ENCODE measurements around the gene HOTAIR.
A peak's percentile ranks its signal among the peaks of the same experiment; 100 is the strongest.

The HOTAIR gene

GRCh38 chr12:53959314-53959713 lies 15.4 kb downstream of the HOTAIR start:
- no peak for DNase-seq (ENCODE audit: low spot score)

DNA sequence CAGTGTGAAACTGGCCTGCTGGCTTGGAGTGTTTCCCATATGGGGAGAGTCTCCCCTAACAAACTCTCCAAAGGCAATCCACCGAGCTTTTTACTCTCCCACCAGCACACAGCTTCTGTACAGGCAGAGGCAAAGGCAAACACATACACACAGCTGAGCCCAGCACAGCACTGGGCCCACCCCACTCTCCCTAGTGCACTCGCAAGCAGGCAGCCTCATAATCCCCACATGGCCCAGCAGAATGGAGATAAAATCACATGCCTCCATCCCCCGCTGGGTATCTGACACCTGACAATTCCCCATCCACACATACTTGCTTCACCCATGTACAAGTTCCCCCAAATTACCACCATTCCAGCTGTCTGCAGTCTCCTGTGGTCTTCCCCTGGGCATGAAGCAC lies 16.6 kb downstream of the HOTAIR start:
- no peak for DNase-seq (ENCODE audit: low spot score)

GRCh38 chr12:53956914-53957536 lies 17.7 kb downstream of the HOTAIR start:
- DNase-seq (ENCODE audit: low spot score): no peak

GRCh38 chr12:53956251-53956887 lies 18.4 kb downstream of the HOTAIR start:
- DNase-seq (ENCODE audit: low spot score): no peak

DNA sequence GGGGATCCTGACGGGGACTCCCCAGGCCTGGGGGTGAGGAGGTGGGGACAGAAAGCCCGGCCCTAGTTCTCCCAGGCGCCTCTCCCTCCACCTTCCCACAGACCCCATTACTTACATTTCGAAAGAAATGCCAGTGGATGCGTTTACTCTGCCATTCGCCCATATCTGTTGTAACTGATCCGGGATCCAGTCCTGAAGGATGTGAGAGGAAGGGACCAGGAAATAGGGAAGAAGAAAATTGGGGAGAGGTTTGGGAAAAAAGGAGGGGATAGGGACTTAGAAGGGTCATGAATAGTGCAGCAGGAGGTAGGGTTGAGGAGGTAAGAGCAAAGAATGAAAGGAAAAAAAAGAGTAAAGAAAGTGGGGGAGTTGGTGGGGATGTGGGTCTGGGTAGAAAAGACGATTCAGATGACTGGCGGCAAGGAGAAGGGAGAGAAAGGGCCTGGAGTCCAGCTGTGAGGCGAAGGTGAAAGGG lies 18.9 kb downstream of the HOTAIR start:
- DNase-seq (ENCODE audit: low spot score): no peak

- no peak for DNase-seq (ENCODE audit: low spot score)
These were observed 19.5 kb downstream of the HOTAIR start for GRCh38 chr12:53955036-53955775.

DNA sequence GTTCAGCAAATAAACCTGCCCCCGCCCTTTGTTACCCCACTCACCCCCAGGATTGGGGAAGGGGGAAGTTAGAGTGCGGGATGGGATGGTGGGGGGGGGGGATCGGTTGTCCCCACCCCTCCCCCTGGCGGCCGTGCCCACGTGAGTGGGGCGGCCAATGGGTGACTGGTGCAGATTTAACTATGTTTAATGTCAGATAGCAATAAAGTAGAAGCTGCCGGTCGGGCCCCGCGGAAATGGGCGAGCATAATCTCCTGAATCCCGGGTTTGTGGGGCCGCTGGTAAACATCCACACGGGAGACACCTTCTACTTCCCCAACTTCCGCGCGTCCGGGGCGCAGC lies 20.1 kb downstream of the HOTAIR start, which contains the start of gene HOXC12:
Gene HOXC12, plus strand, starts transcription at position 210 of the 342 bp plus-strand sequence. Its CDS starts 27 bp downstream, at position 237.
- DNase-seq (ENCODE audit: low spot score): no peak

- no peak for DNase-seq (ENCODE audit: low spot score)
These were observed 20.7 kb downstream of the HOTAIR start for GRCh38 chr12:53953831-53954693.

- no peak for DNase-seq (ENCODE audit: low spot score)
These were observed 21.7 kb downstream of the HOTAIR start for GRCh38 chr12:53952871-53953734.

- peak; percentile 52 for DNase-seq (ENCODE audit: low spot score)
These were observed 22.4 kb downstream of the HOTAIR start for GRCh38 chr12:53952335-53952694.

GRCh38 chr12:53951577-53952334 lies 23.0 kb downstream of the HOTAIR start:
- DNase-seq (ENCODE audit: low spot score): no peak

GRCh38 chr12:53950789-53951576 lies 23.8 kb downstream of the HOTAIR start:
- no peak for DNase-seq (ENCODE audit: low spot score)

GRCh38 chr12:53950437-53950773 lies 24.3 kb downstream of the HOTAIR start:
- no peak for DNase-seq (ENCODE audit: low spot score)

DNA sequence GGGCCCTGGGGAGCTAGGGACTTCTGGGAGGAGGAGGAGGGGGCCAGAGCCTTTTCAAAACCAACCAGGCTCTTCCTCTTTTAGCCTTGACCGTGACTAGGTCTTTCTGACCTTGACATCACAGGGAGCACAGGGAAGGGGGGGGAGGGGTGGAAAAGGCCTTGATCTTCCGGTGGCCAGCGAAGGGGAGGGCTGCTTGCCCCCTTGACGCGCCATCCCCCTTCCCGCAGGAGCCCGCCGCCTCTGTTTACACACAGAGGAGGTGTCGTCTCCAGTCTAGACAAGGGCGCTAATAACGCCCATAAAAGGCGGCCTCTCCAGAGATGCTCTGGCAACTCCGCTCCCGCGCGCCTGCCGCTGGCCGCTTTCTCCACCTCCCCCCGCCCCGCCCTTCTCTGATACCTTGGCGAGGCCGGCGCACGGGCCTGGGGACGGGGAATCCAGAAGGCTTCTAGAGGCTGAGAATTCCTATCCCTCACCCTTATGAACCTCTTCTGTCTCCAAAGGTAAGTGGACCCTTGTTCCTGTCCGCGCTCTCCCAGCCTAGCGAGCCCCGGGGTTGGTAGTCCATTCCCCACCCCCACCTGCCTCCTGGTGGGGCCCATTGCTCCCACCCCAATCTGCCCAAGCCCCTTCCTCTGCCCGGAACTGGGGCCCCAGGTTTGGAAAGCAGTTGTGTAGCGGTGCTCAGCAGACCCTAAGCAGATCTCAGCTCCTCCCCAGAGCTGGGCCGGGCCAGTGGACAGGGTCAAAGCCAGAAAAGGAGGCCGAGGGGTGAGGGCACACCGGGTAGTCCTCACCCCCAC lies 24.9 kb downstream of the HOTAIR start:
- no peak for DNase-seq (ENCODE audit: low spot score)

- no peak for DNase-seq (ENCODE audit: low spot score)
These were observed 25.8 kb downstream of the HOTAIR start for GRCh38 chr12:53948650-53949593.

DNA sequence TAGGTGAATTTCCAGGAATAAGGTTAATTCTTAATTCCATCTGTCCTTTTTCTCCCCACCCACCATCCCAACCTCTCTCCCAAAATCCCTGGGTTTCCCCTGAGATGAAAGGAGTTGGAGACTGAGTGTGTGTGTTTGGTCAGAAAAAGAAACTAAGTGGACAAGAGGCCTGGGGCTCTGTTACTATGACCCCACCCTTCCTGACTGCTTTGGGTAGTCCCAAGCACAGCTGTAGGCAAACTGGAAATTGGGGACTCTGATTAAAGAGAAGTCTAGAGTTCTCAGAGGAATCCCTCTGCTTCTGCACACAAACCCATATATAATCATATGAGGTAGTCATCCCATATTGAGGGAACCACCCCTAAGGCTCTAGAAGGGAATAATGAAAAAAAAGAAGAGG lies 27.0 kb downstream of the HOTAIR start:
- no peak for DNase-seq (ENCODE audit: low spot score)

DNA sequence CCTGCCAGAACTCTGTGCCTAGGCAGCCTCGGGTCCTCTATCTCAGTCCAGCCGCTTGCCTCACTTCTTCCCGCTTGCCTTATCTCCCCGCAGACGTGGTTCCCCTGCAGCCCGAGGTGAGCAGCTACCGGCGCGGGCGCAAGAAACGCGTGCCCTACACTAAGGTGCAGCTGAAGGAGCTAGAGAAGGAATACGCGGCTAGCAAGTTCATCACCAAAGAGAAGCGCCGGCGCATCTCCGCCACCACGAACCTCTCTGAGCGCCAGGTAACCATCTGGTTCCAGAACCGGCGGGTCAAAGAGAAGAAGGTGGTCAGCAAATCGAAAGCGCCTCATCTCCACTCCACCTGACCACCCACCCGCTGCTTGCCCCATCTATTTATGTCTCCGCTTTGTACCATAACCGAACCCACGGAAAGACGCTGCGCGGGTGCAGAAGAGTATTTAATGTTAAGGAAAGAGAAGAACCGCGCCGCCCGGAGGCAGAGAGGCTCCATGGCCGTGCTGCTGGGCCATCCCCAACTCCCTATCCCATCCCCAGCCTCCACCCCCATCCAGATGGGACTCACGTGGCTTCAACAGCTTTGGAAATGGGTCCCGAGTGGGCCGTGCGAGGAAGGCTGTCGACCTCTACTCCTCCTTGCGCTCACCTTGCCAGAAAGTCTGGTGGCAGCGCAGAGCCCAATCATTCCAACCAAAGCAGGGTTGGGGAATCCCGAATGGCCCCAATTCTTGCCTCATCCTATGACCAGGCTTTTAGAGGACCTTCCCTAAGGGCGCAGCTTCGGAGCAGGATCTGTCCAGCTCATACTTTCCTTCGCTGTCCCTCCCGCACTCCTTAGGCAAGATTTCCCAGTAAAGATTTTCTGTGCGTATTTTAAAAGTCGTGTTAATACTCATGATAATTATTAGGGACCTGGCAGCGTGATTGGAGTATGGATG lies 29.6 kb downstream of the HOTAIR start:
- DNase-seq (ENCODE audit: low spot score): no peak

Data from GM03348 (cell line).